GM23338 (cell line): ENCODE measurements around the gene ZXDC.

Experiments used
- CREB1 ChIP-seq: fragments of 250-450 bp; sonication (Bioruptor Pico); IDR thresholded peaks from 2 replicates; pipeline ENCODE4 v1.5.0; 2020; ENCODE audit warnings: low read depth, mild to moderate bottlenecking, moderate library complexity
- EZH2 ChIP-seq: fragments of 200-600 bp; sonication (generic); IDR thresholded peaks from one replicate; pipeline ENCODE4 v1.8.0; 2017; ENCODE audit warnings: antibody characterized with exemption, mild to moderate bottlenecking, low read depth; ENCODE audit not compliant: unreplicated experiment
- EZH2phosphoT487 ChIP-seq: fragments of 200-600 bp; sonication (generic); IDR thresholded peaks from one replicate; pipeline ENCODE4 v1.8.1; 2018; ENCODE audit warnings: antibody characterized with exemption; ENCODE audit not compliant: unreplicated experiment
- POLR2AphosphoS5 ChIP-seq: IDR thresholded peaks from 2 replicates; pipeline ENCODE4 v1.6.1; 2016; ENCODE audit warnings: antibody characterized with exemption, low read depth
- STAT1 ChIP-seq: IDR thresholded peaks from one replicate; pipeline ENCODE4 v1.6.1; 2016; ENCODE audit warnings: antibody characterized with exemption; ENCODE audit not compliant: unreplicated experiment
- ZNF331 ChIP-seq: fragments of 250-450 bp; sonication (Bioruptor Pico); IDR thresholded peaks from 2 replicates; pipeline ENCODE4 v1.5.0; 2020; ENCODE audit warnings: low read depth, mild to moderate bottlenecking, moderate library complexity
- TF ChIP-seq, protein P1 (sequence below), 2 experiments: fragments of 200-600 bp in 1 of 2; sonication (generic) in 1 of 2; conservative IDR thresholded peaks; 2 replicates each; pipeline versions ENCODE4 v1.5.1 to v1.6.1; 2016 to 2017; ENCODE audit warnings: antibody characterized with exemption in 2 of 2, low read depth in 2 of 2, mild to moderate bottlenecking in 2 of 2, moderate library complexity in 1 of 2
- TF ChIP-seq, protein P2 (sequence below): IDR thresholded peaks from one replicate; pipeline ENCODE4 v1.6.1; 2018; ENCODE audit warnings: antibody characterized with exemption; ENCODE audit not compliant: unreplicated experiment
- TF ChIP-seq, protein P3 (sequence below): fragments of 250-450 bp; sonication (Bioruptor Pico); IDR thresholded peaks from 2 replicates; pipeline ENCODE4 v1.5.0; 2020; ENCODE audit warnings: mild to moderate bottlenecking, moderate library complexity

DNA sequence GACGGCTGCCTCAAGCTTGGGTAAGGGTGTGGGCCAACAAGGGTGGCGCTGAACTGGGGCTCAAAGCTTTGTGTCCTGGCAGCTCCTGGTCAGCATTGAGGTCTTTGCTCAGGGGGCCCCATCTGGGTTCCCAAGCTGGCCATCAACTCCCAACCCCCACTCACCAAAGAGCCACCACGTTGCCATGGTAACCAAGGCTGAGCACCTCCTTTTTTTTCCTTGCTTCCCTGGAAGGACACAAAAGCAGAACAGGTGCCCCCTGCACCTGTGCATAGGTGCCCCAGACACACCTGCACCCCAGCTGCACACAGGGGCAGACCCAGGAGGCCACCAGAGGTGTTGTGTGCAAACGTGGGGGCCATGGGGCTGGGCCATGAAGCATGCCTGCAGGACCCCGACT is 25.4 kb upstream of the ZXDC start:
- no peak for TF ChIP-seq POLR2AphosphoS5
- TF ChIP-seq, protein P1, sequence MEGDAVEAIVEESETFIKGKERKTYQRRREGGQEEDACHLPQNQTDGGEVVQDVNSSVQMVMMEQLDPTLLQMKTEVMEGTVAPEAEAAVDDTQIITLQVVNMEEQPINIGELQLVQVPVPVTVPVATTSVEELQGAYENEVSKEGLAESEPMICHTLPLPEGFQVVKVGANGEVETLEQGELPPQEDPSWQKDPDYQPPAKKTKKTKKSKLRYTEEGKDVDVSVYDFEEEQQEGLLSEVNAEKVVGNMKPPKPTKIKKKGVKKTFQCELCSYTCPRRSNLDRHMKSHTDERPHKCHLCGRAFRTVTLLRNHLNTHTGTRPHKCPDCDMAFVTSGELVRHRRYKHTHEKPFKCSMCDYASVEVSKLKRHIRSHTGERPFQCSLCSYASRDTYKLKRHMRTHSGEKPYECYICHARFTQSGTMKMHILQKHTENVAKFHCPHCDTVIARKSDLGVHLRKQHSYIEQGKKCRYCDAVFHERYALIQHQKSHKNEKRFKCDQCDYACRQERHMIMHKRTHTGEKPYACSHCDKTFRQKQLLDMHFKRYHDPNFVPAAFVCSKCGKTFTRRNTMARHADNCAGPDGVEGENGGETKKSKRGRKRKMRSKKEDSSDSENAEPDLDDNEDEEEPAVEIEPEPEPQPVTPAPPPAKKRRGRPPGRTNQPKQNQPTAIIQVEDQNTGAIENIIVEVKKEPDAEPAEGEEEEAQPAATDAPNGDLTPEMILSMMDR (conservative IDR thresholded peaks at IDR 0.05; ENCODE audit: low read depth in 2 of 2): no peak
- TF ChIP-seq, protein P2, sequence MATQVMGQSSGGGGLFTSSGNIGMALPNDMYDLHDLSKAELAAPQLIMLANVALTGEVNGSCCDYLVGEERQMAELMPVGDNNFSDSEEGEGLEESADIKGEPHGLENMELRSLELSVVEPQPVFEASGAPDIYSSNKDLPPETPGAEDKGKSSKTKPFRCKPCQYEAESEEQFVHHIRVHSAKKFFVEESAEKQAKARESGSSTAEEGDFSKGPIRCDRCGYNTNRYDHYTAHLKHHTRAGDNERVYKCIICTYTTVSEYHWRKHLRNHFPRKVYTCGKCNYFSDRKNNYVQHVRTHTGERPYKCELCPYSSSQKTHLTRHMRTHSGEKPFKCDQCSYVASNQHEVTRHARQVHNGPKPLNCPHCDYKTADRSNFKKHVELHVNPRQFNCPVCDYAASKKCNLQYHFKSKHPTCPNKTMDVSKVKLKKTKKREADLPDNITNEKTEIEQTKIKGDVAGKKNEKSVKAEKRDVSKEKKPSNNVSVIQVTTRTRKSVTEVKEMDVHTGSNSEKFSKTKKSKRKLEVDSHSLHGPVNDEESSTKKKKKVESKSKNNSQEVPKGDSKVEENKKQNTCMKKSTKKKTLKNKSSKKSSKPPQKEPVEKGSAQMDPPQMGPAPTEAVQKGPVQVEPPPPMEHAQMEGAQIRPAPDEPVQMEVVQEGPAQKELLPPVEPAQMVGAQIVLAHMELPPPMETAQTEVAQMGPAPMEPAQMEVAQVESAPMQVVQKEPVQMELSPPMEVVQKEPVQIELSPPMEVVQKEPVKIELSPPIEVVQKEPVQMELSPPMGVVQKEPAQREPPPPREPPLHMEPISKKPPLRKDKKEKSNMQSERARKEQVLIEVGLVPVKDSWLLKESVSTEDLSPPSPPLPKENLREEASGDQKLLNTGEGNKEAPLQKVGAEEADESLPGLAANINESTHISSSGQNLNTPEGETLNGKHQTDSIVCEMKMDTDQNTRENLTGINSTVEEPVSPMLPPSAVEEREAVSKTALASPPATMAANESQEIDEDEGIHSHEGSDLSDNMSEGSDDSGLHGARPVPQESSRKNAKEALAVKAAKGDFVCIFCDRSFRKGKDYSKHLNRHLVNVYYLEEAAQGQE: no peak
- no peak for TF ChIP-seq EZH2
- TF ChIP-seq, protein P3, sequence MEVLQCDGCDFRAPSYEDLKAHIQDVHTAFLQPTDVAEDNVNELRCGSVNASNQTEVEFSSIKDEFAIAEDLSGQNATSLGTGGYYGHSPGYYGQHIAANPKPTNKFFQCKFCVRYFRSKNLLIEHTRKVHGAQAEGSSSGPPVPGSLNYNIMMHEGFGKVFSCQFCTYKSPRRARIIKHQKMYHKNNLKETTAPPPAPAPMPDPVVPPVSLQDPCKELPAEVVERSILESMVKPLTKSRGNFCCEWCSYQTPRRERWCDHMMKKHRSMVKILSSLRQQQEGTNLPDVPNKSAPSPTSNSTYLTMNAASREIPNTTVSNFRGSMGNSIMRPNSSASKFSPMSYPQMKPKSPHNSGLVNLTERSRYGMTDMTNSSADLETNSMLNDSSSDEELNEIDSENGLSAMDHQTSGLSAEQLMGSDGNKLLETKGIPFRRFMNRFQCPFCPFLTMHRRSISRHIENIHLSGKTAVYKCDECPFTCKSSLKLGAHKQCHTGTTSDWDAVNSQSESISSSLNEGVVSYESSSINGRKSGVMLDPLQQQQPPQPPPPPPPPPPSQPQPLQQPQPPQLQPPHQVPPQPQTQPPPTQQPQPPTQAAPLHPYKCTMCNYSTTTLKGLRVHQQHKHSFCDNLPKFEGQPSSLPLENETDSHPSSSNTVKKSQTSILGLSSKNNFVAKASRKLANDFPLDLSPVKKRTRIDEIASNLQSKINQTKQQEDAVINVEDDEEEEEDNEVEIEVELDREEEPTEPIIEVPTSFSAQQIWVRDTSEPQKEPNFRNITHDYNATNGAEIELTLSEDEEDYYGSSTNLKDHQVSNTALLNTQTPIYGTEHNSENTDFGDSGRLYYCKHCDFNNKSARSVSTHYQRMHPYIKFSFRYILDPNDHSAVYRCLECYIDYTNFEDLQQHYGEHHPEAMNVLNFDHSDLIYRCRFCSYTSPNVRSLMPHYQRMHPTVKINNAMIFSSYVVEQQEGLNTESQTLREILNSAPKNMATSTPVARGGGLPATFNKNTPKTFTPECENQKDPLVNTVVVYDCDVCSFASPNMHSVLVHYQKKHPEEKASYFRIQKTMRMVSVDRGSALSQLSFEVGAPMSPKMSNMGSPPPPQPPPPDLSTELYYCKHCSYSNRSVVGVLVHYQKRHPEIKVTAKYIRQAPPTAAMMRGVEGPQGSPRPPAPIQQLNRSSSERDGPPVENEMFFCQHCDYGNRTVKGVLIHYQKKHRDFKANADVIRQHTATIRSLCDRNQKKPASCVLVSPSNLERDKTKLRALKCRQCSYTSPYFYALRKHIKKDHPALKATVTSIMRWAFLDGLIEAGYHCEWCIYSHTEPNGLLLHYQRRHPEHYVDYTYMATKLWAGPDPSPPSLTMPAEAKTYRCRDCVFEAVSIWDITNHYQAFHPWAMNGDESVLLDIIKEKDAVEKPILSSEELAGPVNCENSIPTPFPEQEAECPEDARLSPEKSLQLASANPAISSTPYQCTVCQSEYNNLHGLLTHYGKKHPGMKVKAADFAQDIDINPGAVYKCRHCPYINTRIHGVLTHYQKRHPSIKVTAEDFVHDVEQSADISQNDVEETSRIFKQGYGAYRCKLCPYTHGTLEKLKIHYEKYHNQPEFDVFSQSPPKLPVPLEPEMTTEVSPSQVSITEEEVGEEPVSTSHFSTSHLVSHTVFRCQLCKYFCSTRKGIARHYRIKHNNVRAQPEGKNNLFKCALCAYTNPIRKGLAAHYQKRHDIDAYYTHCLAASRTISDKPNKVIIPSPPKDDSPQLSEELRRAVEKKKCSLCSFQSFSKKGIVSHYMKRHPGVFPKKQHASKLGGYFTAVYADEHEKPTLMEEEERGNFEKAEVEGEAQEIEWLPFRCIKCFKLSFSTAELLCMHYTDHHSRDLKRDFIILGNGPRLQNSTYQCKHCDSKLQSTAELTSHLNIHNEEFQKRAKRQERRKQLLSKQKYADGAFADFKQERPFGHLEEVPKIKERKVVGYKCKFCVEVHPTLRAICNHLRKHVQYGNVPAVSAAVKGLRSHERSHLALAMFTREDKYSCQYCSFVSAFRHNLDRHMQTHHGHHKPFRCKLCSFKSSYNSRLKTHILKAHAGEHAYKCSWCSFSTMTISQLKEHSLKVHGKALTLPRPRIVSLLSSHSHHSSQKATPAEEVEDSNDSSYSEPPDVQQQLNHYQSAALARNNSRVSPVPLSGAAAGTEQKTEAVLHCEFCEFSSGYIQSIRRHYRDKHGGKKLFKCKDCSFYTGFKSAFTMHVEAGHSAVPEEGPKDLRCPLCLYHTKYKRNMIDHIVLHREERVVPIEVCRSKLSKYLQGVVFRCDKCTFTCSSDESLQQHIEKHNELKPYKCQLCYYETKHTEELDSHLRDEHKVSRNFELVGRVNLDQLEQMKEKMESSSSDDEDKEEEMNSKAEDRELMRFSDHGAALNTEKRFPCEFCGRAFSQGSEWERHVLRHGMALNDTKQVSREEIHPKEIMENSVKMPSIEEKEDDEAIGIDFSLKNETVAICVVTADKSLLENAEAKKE (CRISPR knock-in tag): no peak
- no peak for TF ChIP-seq CREB1 (CRISPR knock-in tag)
- TF ChIP-seq EZH2phosphoT487: no peak
- no peak for TF ChIP-seq STAT1
- no peak for TF ChIP-seq ZNF331 (CRISPR knock-in tag)
